Jurkat, Clone E6-1 (cell line): ENCODE measurements around the gene ZBTB1.
"Not testable (repeated sequence)": the region's sequence is repeated elsewhere in the genome, so short reads cannot be mapped to it uniquely, and the experiment has no call there.

Experiments used
- DNase-seq: peaks from one replicate; pipeline ENCODE4 v3.0.0-alpha.2; 2011; ENCODE audit warnings: low read depth, low spot score
- H3K4me3 ChIP-seq: 2 replicates; pipeline ENCODE4 v1.5.1; 2011; ENCODE audit warnings: mild to moderate bottlenecking, low read length, control low read depth, moderate library complexity

The ZBTB1 gene

GRCh38 chr14:64554556-64554955 is 50.0 kb downstream of the ZBTB1 start:
- DNase-seq: no peak
- H3K4me3 ChIP-seq: no peak overlapping the region

GRCh38 chr14:64556526-64556925 is 52.0 kb downstream of the ZBTB1 start:
- no peak for DNase-seq
- no peak overlapping the region for H3K4me3 ChIP-seq

- H3K4me3 ChIP-seq, DNase-seq: not testable (repeated sequence)
Observed at GRCh38 chr14:64558216-64558615, 53.6 kb downstream of the ZBTB1 start.

GRCh38 chr14:64561631-64562030 is 57.1 kb downstream of the ZBTB1 start:
- H3K4me3 ChIP-seq: no peak overlapping the region
- no peak for DNase-seq

- DNase-seq: no peak
- H3K4me3 ChIP-seq: no peak overlapping the region
Observed at GRCh38 chr14:64562436-64562835, 57.9 kb downstream of the ZBTB1 start.

- DNase-seq: no peak
- no peak overlapping the region for H3K4me3 ChIP-seq
Observed at GRCh38 chr14:64563696-64564095, 59.1 kb downstream of the ZBTB1 start.

- H3K4me3 ChIP-seq: no peak overlapping the region
- no peak for DNase-seq
Observed at GRCh38 chr14:64566651-64567122, 62.1 kb downstream of the ZBTB1 start.

- DNase-seq: no peak
- H3K4me3 ChIP-seq: no peak overlapping the region
Observed at GRCh38 chr14:64569138-64569631, 64.6 kb downstream of the ZBTB1 start.

GRCh38 chr14:64569646-64570045 is 65.1 kb downstream of the ZBTB1 start:
- DNase-seq, H3K4me3 ChIP-seq: not testable (repeated sequence)

- DNase-seq: no peak
- H3K4me3 ChIP-seq: no peak overlapping the region
Observed at GRCh38 chr14:64572386-64573104, 68.0 kb downstream of the ZBTB1 start.

GRCh38 chr14:64573109-64573508 is 68.5 kb downstream of the ZBTB1 start:
- no peak for DNase-seq
- H3K4me3 ChIP-seq: no peak overlapping the region
